Activated CD4-positive, alpha-beta T cell treated with anti-CD3 and anti-CD28 coated beads, Interleukin-2, Interleukin-4, amounts not matched to agents 100 ng/mL and 50 ng/mL, durations not matched to agents 16 hours and 8 hours (primary cell): ENCODE measurements around the gene DCAF12.
A peak's percentile ranks its signal among the peaks of the same experiment; 100 is the strongest.
"Not testable (repeated sequence)": the region's sequence is repeated elsewhere in the genome, so short reads cannot be mapped to it uniquely, and the experiment has no call there.

Experiments
- DNase-seq: peaks from one replicate; pipeline ENCODE4 v3.0.0-alpha.2; 2020; ENCODE audit warnings: low spot score

DCAF12 gene

DNA sequence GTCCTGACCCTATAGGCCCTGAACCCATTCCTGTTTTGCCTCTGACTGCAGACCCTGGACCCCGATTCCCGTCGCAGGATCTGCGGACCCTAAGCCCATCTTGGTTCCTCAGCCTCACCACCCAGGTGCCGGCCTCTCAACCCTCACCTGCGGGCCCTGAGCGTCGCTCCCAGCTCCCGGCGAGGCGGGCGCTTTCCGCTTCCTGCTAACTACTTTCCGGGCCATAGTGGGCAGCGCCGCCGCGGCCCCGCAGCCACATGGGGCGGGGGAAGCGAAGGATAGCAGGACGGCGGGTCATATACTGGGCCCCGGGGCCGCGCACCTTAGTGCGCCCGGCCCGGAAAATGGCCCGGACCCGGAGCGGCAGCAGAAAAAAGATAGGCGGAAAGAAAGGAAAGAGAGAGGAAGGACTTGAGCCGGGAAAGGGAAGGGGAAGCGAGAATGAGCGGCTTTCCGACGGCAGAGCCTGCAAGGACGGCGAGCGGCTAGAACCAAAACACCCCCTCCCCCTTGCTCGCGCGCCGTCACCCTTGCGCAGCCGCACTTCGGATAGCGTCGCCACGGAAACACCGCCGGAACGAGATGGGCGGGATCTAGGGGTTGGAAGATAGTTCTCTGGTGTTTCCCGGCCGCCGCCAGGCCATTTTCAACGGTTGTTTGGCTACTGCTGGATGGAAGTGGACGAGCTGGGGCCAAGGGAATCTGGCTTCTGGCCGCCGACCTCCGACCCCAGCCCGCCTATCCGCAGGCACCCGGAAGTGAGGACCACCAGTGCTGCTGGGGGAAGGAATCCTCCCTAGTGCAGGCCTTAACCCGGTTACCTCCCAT lies at the start of gene DCAF12:
DCAF12 (minus strand) TSS at position 492 of the 828 bp plus-strand sequence; CDS start at position 225, 267 bp downstream.
- DNase-seq: peak; percentile 91

DNA sequence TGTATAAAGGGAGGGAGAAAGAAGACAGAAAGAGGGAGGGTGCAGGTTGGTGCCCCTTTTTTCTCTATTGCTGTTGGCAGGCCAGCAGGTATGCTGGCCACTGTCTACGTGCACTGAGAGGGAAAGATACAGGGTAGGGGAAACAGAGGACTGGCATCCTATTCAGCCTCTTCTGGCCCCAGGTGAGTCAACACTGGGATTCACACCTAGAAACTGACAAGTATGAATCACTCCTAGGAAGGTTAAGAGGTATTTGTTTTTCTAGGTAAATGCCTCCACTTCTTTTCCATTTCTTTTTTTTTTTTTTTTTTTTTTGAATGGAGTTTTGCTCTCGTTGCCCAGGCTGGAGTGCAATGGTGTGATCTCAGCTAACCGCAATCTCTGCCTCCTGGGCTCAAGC lies 49.6 kb upstream of the DCAF12 start:
- no peak for DNase-seq

DNA sequence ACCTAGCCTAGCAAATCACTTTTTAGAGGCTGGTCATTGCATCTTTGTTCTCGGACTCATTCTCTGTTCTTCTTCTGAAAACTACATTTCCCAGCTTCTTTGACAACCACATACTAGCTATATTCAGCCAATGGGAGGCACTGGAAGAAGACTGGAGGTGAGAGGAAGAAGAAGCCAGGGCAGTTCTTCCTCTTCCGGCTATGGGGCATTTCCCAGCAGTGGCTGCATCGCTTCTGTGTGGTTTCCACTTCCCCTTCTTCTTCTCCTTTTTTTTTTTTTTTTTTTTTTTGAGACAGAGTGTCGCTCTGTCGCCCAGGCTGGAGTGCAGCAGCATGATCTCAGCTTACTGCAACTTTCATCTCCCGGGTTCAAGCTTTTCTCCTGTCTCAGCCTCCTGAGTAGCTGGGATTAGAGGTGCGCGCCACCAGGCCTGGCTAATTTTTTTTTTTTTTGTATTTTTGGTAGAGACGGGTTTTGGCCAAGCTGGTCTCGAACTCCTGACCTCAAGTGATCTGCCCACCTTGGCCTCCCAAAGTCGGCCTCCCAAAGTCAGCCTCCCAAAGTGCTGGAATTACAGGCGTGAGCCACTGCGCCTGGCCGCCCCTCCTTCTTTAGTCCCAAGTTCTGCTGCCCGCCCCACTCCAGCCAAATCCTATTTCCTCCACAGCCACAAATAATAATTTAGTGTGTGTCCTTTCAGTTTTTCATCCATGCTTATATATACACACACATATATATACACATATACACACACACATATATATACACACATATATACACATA lies 45.4 kb upstream of the DCAF12 start:
- DNase-seq: peak; percentile 58

DNA sequence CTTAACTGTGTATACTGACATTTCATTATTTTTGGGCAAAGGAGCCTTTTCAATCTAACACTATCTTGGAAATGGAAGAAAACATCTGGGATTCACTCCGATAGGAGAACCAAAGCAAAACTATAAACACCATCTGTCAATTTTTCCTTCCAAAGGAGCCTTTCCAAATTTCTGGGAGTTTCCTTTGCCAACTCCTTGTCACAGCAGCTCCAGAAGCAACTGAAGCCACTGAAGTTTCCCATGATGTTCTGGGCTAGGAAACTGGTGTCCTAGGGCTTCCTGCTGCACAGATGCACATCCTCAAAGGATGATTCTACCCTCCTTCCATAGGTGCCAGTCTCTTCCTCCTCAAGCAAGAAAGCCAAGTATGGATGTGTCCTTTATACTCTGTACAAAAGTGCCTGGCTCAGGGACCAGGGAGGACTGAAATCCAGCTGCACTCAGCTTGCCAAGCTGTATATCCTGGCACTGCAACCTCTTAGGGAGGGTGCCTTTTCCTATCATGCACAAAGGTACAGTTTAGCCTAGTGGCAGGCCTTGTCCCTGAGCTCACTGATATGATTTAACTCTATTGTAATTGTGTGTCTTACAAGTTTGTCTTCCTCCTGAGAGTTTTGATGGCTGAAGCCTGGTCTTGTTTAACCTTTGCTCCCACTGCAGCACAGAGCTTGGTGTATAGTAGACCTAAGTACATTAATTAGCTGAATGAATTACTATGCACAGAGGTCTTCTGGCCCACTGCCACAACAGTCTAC lies 43.9 kb upstream of the DCAF12 start:
- DNase-seq: no peak

DNA sequence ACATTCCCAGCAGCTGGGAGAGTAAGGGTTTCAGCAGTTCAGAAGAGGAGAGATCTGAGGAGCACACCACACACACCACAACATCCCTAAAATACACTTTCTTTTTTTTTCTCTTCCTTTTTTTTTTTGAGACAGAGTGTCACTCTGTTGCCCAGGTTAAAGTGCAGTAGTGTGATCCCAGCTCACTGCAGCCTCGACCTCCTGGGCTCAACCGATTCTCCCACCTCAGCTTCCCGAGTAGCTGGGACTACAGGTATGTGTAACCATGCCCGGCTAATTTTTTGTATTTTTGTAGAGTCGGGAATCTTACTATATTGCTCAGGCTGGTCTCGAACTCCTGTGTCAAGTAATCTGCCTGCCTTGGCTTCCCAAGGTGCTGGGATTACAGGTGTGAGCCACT lies 42.6 kb upstream of the DCAF12 start:
- no peak for DNase-seq

DNA sequence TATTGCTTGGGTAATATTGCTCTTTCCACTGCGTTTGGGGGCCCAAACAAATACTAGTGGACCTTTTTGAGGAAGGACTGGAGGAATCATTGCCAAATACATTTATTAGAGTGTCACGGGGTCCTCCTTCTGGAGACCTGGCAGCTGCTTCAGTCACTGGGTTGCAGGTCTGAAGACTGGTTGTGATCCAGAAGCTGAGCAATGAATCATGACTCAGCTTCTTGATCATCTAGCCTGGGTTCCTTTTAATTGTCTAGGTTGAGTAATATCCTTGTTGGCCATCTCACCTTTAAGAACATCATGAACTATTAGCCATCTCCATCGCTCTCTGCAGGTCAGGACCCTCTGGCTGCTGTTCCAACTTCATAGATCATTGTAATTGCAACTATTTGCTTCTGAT lies 36.9 kb upstream of the DCAF12 start:
- no peak for DNase-seq

DNA sequence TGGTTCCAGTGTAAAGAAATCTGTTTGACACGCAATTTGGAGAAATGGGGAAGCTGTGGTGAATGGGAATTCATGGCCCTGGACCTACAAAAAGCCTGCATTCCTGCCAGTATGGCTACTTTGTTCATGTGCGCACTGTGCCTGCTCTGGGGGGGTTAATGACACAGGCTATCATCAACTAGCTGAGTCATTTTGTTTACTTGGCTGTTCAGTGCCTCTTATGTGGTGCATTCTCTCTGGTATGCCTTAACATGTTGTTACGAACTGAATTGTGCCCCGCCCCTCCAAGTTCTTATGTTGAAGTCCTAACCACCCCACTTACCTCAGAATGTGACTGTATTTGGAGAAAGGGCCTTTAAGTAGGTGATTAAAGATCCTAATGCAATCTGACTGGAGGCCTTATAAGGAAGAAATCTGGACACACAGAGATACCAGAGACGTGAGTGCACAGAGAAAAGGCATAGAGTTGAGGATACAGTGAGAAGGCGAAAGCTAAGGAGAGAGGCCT lies 31.9 kb upstream of the DCAF12 start:
- DNase-seq: no peak

DNA sequence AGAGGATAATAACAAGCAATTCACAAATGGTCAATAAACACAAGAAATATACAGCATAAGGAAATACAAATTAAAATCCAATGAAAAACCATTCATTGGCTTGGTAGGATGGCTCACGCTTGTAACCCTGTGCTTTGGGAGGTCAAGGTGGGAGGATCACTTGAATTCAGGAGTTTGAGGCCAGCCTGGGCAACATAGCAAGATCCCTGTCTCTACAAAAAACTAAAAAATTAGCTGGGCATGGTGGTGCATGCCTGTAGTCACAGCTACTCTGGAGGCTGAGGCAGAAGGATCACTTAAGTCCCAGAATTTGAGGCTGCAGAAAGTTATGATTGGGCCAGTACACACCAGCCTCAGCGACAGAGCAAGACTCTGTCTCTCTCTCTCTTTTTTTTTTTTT lies 31.4 kb upstream of the DCAF12 start:
- no peak for DNase-seq

DNA sequence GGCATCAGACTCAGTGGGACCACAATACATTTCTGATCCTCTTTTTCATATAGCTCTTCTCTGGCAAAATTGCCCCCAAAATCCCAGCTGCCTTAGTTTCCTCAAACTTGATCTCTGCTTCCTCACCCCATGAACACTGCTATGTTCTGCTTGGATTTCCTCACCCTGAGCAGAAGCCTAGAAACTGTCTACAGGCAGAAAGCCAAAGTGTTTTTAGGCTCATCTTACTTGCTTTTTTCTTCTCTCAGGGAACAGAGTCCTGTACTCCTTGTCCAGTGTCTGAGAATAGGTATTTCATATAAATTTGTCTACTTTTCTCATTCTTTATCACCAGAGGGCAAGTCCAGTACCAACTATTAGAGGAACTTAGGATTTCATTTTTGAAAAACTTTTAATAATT lies 30.8 kb upstream of the DCAF12 start:
- no peak for DNase-seq

DNA sequence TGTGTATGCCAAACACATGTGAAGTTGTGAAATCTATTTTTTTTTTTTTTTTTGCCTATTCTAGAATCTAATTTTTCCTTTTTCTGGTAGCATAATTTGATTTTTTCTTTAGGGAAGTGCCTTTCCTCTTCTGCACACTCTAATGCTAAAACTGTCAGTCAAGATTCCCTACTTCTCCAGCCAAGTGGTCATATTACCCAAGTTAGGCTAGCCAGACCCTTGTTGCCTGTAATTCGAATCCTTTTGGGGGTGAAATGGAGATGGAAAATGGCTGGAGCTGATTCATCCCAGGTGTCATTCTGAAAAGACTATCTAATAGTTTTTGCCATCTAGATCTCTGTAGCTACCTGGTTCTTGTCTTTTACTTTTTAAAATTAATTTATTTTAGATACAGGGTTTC lies 27.6 kb upstream of the DCAF12 start:
- no peak for DNase-seq

DNA sequence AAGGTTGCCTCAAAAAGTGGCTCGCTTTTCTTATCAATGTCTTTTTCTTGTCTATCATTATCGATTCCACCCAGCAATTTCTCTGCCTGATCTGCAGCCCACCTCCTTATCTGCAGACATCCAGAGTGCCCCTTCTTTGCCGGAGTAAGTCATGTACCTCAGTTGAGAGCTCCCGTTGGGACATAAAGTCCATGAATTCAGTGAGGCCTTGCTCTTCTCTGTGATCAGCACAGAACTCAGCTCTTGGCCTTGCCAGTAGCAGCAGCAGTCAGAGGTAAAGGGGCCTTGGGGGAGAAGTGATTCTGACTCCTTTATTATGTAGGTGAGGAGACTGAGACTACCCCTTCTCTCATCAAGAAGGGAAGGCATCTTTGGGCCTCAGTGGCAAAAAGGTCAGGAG lies 24.9 kb upstream of the DCAF12 start:
- DNase-seq: no peak

DNA sequence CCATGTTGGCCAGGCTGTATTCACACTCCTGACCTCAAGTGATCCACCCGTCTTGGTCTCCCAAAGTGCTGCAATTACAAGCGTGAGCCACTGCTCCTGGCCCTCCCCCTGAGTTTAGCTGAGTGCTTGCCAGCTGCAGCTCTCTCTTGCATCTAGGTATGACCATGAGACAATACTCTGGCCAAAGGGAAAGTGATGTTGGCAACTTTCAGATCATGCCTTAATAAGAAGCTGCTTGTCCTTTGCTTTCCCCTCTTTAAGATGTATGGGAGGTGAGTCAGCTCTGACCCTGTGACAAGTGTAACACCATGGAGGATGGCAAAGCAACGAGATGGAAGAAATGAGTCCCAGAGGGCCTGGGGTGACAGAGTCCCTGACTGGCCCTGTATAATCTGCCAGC lies 18.7 kb upstream of the DCAF12 start:
- no peak for DNase-seq

DNA sequence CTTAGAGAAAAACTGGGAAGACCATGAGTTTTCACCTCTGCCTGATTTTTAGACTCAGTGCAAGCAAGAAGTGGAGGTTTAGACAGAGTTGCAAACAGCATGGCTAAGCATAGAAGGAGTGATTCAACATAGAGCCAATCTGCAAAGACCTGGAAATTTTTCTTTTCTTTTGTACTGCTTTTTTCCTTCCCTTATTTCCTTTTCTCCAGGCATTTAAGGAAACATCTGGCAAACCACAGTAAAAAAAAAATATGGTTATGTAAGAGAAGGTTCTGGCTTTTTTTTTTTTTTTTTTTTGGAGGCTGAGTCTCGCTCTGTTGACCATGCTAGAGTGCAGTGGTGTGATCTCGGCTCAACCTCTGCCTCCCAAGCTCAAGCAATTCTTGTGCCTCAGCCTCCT lies 16.6 kb upstream of the DCAF12 start:
- DNase-seq: no peak

DNA sequence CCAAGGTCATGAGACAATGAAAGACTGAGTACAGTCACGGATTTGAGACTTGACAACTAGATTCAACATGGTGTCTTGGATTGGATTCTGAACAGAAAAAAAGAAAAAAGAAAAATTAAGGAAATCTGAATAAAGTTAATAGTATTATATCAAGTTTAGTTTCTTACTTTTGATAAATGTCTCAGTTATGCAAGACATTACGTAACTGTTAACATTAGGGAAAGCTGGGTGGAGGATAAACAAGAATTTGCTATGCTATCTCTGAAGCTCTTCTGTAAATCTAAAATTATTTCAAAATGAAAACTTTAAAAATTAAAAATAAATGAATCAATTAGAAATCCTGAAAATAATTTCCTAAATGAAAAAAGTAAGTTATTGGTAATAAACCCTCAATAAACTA lies 14.4 kb upstream of the DCAF12 start:
- DNase-seq: no peak

DNA sequence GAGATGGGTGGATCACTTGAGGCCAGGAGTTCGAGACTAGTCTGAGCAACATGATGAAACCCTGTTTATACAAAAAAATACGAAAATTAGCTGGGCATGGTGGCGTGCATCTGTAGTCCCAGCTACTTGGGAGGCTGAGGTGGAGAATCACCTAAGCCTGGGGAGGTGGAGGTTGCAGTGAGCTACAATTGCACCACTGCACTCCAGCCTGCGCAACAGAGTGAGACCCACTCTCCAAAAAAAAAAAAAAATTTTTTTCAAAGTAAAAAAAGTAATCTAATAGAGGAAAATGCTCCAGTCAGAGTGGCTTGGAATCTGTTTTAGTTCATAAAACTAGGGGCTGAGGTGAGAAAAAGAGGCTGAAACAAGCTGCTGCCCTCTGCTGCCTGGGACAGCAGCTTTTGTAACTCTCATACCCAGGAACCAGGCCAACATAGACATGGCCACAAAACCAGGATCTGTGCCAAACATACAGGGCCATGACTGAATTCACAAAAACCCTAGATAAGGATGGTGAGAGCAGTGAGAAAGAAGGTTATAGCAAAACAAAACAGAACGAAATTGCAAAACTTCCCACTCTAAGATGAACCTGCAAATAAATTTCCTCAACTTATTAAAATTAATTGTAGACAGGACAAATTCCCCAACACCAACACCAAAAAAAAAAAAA lies 13.1 kb upstream of the DCAF12 start:
- no peak for DNase-seq

DNA sequence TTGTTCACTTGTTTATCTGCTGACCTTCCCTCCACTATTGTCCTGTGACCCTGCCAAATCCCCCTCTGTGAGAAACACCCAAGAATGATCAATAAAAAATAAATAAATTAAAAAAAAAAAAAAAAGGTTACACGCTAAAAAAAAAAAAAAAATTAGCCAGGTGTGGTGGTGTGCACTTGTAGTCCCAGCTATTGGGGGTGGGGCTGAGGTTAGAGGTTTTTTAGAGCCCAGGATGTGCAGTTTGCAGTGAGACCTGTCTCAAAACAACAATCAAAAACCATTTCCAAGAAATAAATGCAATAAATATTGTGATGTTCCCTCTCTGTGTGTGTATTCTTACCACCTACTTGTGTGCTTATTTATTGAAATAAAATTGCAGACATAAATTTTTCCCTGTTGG lies 12.1 kb upstream of the DCAF12 start:
- DNase-seq: not testable (repeated sequence)

DNA sequence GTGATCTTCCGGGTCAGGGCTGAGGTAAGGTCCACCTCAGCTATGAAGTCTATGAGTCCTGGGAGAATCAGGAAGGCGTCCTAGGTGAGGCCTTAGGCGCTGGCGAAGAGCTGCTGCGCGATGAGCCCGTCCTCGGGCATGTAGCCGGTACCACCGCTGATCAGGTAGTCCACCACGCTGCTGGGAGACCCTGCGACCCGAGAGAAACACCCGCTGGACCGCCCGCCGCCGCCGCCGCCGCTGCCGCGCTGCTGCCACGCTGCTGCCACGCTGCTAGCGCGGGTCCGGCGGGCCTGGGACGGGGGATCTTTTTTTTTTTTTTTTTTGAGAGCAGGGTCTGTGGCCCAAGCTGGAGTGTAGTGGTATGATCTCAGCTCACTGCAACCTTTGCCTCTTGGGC lies 8.0 kb upstream of the DCAF12 start:
- DNase-seq: no peak

DNA sequence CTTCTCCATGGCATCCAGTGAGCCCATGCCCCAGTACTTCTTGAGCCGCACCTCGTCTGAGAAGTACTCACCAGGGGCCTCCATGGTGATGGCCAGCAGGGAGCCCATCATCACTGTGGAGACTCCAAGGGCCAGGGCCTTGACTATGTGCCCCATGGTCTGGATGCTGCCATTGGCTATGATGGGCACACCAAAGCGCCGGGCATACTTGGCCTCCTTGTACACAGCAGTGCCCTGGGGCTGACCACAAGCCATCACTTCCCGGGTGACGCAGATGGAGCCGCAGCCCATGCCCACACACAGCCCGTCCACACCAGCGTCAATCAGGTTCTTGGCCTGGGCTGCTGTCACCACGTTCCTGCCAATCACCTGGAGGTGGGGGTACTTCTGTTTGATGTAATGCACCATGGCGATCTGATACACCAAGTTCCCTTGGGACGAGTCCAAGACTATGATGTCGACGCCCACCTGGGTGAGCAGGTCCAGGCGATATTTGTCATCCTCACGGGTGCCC lies 7.0 kb upstream of the DCAF12 start:
- no peak for DNase-seq

DNA sequence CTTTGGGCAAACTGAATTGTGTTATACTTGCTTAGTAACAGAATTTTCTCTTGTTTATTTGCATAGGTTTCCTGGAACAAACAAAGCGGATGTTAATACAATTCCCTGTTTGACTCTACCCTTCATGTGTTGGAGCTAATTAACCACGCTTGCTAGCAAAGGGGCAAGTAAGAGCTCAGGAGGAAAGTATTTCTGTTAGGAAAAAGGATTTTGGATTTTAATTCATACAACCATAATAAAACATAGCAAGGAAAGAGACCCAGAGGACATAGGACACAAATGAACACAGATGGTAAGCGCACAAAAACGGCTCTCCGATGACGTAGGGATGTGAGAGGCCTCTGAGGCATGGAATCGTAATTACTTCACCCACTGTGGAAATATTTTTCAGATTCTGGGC lies 5.1 kb upstream of the DCAF12 start:
- DNase-seq: no peak

DNA sequence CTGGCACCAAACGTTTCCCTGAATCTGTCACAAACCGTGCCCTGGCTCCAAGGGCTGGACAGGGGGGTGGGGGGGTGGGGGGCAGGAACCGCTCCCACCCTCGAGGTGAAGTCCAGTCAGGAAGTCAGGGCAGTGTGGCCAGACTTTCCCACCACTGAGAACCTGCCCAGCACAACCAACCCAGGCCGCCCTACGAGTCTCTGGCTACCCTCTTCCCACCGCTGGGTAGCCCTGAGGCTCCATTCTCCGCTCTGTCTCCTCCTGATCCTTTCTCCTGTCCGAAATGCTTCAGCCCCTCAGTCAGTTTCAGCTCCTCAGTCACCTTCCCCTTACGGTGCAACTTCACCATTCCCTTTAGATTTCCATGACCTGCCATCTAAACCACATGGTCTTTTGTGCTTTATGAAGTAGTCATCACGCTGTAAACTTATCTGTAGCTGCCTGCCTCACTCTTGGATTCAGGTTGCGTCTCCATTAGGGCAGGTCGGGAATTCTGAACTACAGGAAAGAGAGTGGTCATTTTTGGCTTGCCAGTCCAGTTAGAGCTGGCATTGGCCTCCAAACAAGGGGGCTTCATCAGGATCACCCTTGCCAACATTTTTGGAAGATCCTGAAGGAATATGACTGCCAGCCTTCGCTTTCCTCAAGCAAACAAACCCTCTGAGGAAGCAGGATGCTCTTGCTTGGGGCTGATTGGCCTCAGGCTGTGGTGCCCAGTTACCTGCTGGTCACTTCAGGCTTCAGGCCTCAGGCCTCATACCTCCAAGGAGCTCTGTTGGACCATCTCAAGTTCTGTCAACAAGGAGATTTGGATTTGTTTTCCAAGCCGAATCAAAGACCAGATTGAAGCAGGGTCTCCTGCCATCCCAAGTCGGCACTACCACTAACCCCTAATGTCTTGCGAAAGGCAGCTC lies 794 bp upstream of the DCAF12 start:
- DNase-seq: no peak
